Right cardiac atrium (tissue), 5 donors: ENCODE results near the gene ZNF831. TPM values are rescaled to one million over a fixed set of nuclear protein-coding genes. Genes with fewer than 3 reads are reported as not detected.

Source experiments
- ATAC-seq, 2 donors: fragments of 200-7000 bp; cut with Tn5 transposase; one replicate each; pipeline versions ENCODE4 v1.8.0 to v1.9.1; 2020; ENCODE audit warnings: moderate library complexity in 2 of 2, mild to moderate bottlenecking in 1 of 2
- DNase-seq, 3 donors: peaks; one replicate each; pipeline ENCODE4 v3.0.0-alpha.2; 2020
- H3K27ac ChIP-seq: one replicate; pipeline ENCODE4 v1.5.1; 2013; ENCODE audit warnings: mild to moderate bottlenecking, low read length, control low read depth, moderate library complexity
- H3K27me3 ChIP-seq: one replicate; pipeline ENCODE4 v1.6.1; 2013; ENCODE audit not compliant: control insufficient read depth, insufficient read depth
- H3K4me1 ChIP-seq: one replicate; pipeline ENCODE4 v1.6.1; 2013; ENCODE audit warnings: low read length; ENCODE audit not compliant: control insufficient read depth, insufficient read depth
- H3K4me3 ChIP-seq: one replicate; pipeline ENCODE4 v1.5.1; 2013; ENCODE audit warnings: low read length, control low read depth
- H3K9me3 ChIP-seq: one replicate; pipeline ENCODE4 v1.6.1; 2013; ENCODE audit warnings: low read length; ENCODE audit not compliant: control insufficient read depth
- WGBS: extraction: QIAGEN DNeasy Blood & Tissue Kit; methylation state at CpG from one replicate; pipeline ENCODE4 v1.1.7; 2013; 5-methylcytosine and 5-hydroxymethylcytosine counted together
- intact Hi-C, 4 donors: fragments of 100-400 bp; cut with DNase I; formaldehyde crosslinking; loops; one replicate each; pipeline versions ENCODE4 v1.11.0 to v1.14.0; 2022 to 2023
- polyA plus RNA-seq: library from polyadenylated mRNA; stranded (reverse); fragments of 200-250 nt; gene quantifications from one replicate; pipeline ENCODE4 v1.2.3, GENCODE V29; 2013
- total RNA-seq, 4 donors: library from RNA; stranded (reverse); fragmentation: NEBNext Ultra II Directional; extraction: Animal tissue kit (Norgen Biotek cat#: 25700); gene quantifications; one replicate each; pipeline ENCODE4 v1.2.1, GENCODE V29; 2021
- donor health status: healthy with polysubstance abuse.
- donor health status: DM: no; HTN: yes; CAD: no.
- donor health status: DM: no; HTN: no; CAD: no.
- donor health status: DM: no; HTN: yes; CAD: no; lungs with severe emphysema.
- donor health status: DM: yes; HTN: yes; CAD: no.

Gene ZNF831
- total and polyA plus RNA-seq, 5 donors, result 0.05 to 0.18 (median 0.14) TPM

GRCh38 chr20:59240006-59240405 lies 76.4 kb downstream of the ZNF831 start:
- H3K4me1 ChIP-seq, result no peaks in the 10 kb centered on the region
- no peak for DNase-seq
- intact Hi-C loops, result no loop called here
- ATAC-seq, result no peak
- no peak overlapping the region for H3K27ac ChIP-seq
- H3K4me3 ChIP-seq, result no peak overlapping the region
- peaks cover 2% of the 10 kb centered on the region for H3K27me3 ChIP-seq
- no peaks in the 10 kb centered on the region for H3K9me3 ChIP-seq
- 55% methylated on average over 4 of the region's 4 CpGs for WGBS

DNA sequence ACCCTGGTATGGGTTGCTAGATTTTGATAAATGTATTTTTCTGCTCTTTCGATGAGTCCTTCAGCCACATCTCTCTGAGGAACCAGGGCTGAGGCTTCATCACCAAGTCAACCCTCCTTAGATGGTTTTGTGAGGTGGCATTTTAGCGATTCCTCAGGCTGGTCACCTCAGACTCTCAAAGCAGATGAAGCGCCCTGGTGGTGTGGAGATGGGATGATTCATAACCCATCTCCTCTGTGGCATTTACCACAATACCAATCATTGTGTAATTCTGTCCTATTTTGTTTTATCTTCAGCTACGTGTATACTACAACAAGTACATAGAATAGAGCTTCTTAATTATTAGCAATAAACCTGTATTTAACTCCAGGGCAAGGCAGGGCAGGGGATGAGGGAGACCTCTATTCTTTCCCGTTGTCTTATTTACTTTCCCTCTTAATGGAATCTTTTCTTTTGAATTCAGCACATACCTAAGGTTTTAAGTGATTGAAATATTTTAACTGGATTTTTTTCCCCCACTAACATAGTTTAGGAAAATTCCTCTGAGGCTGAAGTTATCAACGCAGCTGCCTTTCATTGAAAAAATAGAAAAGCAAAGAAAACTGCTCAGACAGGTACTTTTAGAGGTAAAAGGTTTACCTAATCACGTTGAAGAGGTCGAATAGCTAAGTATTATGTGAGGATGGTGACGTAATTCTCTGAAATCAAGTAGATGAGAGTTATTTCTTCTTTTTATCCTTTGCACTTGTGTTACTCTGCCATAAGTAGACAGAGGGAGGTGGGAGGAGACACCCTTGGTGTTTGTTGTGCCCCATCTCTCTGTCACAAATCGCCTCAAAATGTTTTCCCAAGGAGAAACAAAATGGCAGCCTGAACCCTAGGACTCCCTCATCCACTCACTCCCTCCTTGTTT lies 79.3 kb downstream of the ZNF831 start:
- Histone ChIP-seq H3K9me3 (no peaks in the 10 kb centered on the region), H3K27ac (no peak overlapping the region), H3K27me3 (peaks cover 2% of the 10 kb centered on the region), H3K4me1 (no peaks in the 10 kb centered on the region), H3K4me3 (no peak overlapping the region)
- ATAC-seq, result no peak
- no peak for DNase-seq
- WGBS, result 72% methylated on average over 10 of the region's 10 CpGs
- intact Hi-C loops, result no loop called here

DNA sequence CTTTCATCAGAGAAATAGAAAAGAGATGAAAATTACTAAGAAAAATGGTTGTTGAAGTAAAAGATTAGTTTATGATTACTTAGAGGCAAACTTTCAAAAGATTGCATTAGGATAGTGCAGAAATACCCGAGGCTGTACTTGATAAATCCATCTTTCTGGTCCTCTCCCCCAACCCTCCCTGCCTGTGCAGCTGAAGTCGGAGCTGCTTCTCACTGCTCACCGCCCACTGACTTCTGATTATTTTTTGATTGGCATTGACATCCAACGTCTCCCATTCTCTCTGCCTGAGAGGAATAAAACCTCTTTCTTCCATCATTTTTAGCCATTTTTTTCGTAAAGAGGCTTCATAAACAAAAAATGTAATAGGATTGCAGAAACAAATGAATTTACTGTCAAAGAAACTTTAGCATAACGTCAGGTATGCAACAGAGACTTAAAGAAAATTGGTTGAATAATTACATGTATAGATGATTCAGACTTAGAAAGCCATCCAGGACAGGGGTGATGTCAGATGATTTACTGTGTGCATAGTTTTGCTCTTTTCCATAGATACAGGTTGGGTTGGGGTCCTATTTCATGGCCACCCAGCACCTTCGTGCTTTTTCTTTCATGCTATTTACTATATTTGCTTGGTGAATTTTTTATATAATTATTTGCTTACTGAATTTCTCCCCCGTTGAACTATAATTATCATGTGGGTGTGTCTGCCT lies 83.2 kb downstream of the ZNF831 start:
- intact Hi-C loops, result no loop called here
- ATAC-seq (no peak), DNase-seq (no peak)
- H3K27ac ChIP-seq, result no peak overlapping the region
- H3K27me3 ChIP-seq, result no peaks in the 10 kb centered on the region
- H3K9me3 ChIP-seq, result no peaks in the 10 kb centered on the region
- H3K4me3 ChIP-seq, result no peak overlapping the region
- WGBS, result 68% methylated on average over 8 of the region's 8 CpGs
- no peaks in the 10 kb centered on the region for H3K4me1 ChIP-seq

GRCh38 chr20:59247731-59248684 lies 84.4 kb downstream of the ZNF831 start:
- Histone ChIP-seq H3K9me3 (no peaks in the 10 kb centered on the region), H3K27ac (no peak overlapping the region), H3K27me3 (no peaks in the 10 kb centered on the region), H3K4me1 (no peaks in the 10 kb centered on the region), H3K4me3 (no peak overlapping the region)
- DNase-seq (no peak), ATAC-seq (no peak)
- WGBS, result 54% methylated on average over 4 of the region's 4 CpGs
- intact Hi-C loops, result no loop called here

- intact Hi-C loops, result no loop called here
- WGBS, result 86% methylated on average over 6 of the region's 6 CpGs
These were observed 86.7 kb downstream of the ZNF831 start for GRCh38 chr20:59250293-59250692.

DNA sequence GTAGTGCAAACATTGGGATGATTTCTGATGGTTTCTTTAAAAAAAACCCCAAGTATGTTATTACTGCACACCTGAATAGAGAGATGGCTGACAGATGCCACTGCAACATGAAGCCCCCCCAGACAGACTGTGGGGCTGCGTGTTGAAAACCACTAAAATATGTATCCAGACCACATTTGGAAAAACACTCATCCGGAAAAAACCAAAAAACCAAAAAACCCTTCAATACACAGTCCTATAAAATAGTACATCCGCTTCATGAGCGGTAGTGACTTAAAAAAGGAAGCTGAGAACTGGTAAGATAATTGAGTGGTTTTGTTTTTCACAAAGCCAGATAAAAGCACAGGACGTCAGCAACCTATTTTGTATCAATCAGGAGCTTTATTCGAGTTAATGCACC lies 89.7 kb downstream of the ZNF831 start:
- no peak for DNase-seq
- no peaks in the 10 kb centered on the region for H3K9me3 ChIP-seq
- ATAC-seq, result no peak
- H3K4me3 ChIP-seq, result no peak overlapping the region
- no peak overlapping the region for H3K27ac ChIP-seq
- WGBS, result 70% methylated on average over 6 of the region's 6 CpGs
- intact Hi-C loops, result no loop called here
- H3K4me1 ChIP-seq, result no peaks in the 10 kb centered on the region
- no peaks in the 10 kb centered on the region for H3K27me3 ChIP-seq

More at GRCh38 chr20:59250293-59250692, 86.7 kb downstream of the ZNF831 start:
- ATAC-seq, result no peak
- H3K4me1 ChIP-seq, result no peaks in the 10 kb centered on the region
- no peak overlapping the region for H3K27ac ChIP-seq
- no peaks in the 10 kb centered on the region for H3K27me3 ChIP-seq
- H3K4me3 ChIP-seq, result no peak overlapping the region
- no peaks in the 10 kb centered on the region for H3K9me3 ChIP-seq
- no peak for DNase-seq

DNA sequence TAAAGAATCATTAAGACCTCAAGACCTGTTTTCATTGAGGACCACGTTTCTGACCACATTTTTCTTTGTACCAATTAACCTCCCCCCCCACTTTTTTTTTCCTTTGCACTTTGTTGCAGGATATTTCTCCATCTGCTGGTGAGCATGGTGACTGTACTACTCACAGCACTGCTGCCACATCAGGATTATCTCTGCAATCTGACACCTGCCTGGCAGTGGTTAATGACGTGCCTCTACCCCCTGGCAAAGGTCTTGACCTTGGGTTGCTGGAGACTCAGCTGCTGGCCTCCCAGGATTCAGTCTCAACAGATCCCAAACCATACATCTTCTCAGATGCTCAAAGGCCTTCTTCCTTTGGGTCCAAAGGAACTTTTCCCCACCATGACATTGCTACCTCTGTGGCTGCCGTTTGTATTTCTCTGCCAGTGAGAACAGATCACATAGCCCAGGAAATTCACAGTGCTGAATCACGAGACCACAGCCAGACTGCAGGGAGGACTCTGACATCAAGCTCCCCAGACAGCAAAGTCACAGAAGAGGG lies 90.2 kb downstream of the ZNF831 start:
- intact Hi-C loops, result no loop called here
- no peak for DNase-seq
- WGBS, result 27% methylated on average over 4 of the region's 4 CpGs
- no peaks in the 10 kb centered on the region for H3K4me1 ChIP-seq
- no peak for ATAC-seq
- H3K27me3 ChIP-seq, result no peaks in the 10 kb centered on the region
- H3K27ac ChIP-seq, result no peak overlapping the region
- no peaks in the 10 kb centered on the region for H3K9me3 ChIP-seq
- H3K4me3 ChIP-seq, result no peak overlapping the region

DNA sequence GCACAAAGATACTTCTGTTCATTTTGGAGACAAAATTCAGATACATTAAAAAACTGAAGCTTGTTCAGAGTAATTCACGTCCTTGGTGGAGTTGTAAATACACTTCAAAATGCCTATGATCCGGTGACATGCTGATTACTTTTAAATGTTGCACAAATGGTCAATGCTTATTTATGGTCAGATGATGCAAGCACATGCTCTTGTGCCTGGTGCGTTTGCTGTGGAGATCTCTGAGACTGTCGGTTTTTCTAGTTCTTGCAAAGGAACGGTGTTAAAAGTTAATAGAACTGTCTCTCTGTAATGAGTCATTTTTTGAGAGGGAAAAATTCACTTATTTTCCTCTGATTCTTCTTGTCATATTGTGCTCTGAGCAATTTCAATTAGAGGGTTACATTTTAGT lies 91.6 kb downstream of the ZNF831 start:
- DNase-seq, result no peak
- 84% methylated on average over 5 of the region's 5 CpGs for WGBS

DNA sequence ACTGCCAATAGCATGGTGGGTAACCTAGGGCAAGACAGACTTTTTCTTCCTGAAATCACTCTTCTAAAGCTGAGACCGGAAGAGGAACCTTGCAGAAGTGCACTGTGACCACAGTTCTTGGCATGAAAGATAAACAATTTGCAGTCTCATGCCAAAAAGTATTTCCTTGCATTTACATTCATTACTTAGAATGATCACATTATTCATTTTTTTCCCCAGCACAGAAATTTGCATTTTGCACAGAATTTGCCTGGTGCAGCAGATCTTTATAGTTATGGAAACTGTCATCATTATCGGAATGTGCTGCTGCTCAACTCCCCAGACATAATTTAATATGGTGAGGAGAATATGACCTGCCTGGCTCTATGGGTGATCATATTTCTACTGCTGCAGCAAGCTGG lies 94.6 kb downstream of the ZNF831 start:
- H3K4me3 ChIP-seq, result no peak overlapping the region
- H3K27me3 ChIP-seq, result no peaks in the 10 kb centered on the region
- intact Hi-C loops, result no loop called here
- DNase-seq (no peak), ATAC-seq (no peak)
- H3K4me1 ChIP-seq, result no peaks in the 10 kb centered on the region
- 59% methylated on average over 2 of the region's 2 CpGs for WGBS
- H3K27ac ChIP-seq, result no peak overlapping the region
- H3K9me3 ChIP-seq, result peaks cover 1% of the 10 kb centered on the region

More for the DNA sequence above, 91.6 kb downstream of the ZNF831 start:
- no peak overlapping the region for H3K4me3 ChIP-seq
- no peak overlapping the region for H3K27ac ChIP-seq
- ATAC-seq, result no peak
- intact Hi-C loops, result no loop called here
- H3K4me1 ChIP-seq, result no peaks in the 10 kb centered on the region
- no peaks in the 10 kb centered on the region for H3K9me3 ChIP-seq
- no peaks in the 10 kb centered on the region for H3K27me3 ChIP-seq

DNA sequence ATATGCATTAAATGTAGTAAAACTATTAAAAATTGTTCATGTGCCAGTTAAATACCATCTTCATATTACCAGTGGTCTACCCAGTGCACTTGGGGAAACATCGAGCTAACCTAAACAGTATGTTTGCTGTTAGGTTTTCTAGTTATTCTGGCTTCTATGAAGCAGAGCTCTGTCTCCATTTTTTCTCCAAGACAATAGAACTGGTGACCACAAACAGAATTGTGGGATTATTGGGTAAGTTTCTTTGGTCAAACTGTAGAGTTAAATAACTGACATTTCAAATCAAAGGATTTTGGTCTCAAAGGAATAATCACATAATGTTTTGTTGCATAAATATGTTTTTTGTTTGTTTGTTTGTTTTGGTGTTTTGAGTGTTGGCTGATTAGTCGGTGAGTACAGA lies 96.3 kb downstream of the ZNF831 start:
- no peak for DNase-seq
- Histone ChIP-seq H3K9me3 (peaks cover 1% of the 10 kb centered on the region), H3K4me3 (no peak overlapping the region), H3K4me1 (no peaks in the 10 kb centered on the region), H3K27me3 (peaks cover 3% of the 10 kb centered on the region), H3K27ac (no peak overlapping the region)
- WGBS, result 79% methylated on average over 2 of the region's 2 CpGs
- intact Hi-C loops, result no loop called here
- no peak for ATAC-seq
